ENCODE measurements around the gene SPR. TPM values are rescaled to one million over a fixed set of nuclear protein-coding genes. Genes with fewer than 3 reads are reported as not detected.

The SPR gene
- total RNA-seq, 4 donors from 2014 or later = 24.3 to 54.3 (median 42.8) TPM

- no peak for ATAC-seq (ENCODE audit: low FRiP score)
Measured at GRCh38 chr2:72932805-72933204, 45.6 kb downstream of the SPR start.

GRCh38 chr2:72933207-72933606 lies 46.0 kb downstream of the SPR start:
- DNase-seq (ENCODE audit: low spot score) = no peak
- TF ChIP-seq, protein P1, sequence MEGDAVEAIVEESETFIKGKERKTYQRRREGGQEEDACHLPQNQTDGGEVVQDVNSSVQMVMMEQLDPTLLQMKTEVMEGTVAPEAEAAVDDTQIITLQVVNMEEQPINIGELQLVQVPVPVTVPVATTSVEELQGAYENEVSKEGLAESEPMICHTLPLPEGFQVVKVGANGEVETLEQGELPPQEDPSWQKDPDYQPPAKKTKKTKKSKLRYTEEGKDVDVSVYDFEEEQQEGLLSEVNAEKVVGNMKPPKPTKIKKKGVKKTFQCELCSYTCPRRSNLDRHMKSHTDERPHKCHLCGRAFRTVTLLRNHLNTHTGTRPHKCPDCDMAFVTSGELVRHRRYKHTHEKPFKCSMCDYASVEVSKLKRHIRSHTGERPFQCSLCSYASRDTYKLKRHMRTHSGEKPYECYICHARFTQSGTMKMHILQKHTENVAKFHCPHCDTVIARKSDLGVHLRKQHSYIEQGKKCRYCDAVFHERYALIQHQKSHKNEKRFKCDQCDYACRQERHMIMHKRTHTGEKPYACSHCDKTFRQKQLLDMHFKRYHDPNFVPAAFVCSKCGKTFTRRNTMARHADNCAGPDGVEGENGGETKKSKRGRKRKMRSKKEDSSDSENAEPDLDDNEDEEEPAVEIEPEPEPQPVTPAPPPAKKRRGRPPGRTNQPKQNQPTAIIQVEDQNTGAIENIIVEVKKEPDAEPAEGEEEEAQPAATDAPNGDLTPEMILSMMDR (IDR thresholded peaks at IDR 0.05) = no peak
- ATAC-seq (ENCODE audit: low FRiP score) = no peak

More at GRCh38 chr2:72932805-72933204, 45.6 kb downstream of the SPR start:
- no peak for DNase-seq (ENCODE audit: low spot score)
- TF ChIP-seq, protein P1 (IDR thresholded peaks at IDR 0.05) = no peak

- TF ChIP-seq, protein P1 (IDR thresholded peaks at IDR 0.05) = no peak
- ATAC-seq (ENCODE audit: low FRiP score) = no peak
- DNase-seq (ENCODE audit: low spot score) = no peak
Measured at GRCh38 chr2:72933646-72934151, 46.5 kb downstream of the SPR start.

DNA sequence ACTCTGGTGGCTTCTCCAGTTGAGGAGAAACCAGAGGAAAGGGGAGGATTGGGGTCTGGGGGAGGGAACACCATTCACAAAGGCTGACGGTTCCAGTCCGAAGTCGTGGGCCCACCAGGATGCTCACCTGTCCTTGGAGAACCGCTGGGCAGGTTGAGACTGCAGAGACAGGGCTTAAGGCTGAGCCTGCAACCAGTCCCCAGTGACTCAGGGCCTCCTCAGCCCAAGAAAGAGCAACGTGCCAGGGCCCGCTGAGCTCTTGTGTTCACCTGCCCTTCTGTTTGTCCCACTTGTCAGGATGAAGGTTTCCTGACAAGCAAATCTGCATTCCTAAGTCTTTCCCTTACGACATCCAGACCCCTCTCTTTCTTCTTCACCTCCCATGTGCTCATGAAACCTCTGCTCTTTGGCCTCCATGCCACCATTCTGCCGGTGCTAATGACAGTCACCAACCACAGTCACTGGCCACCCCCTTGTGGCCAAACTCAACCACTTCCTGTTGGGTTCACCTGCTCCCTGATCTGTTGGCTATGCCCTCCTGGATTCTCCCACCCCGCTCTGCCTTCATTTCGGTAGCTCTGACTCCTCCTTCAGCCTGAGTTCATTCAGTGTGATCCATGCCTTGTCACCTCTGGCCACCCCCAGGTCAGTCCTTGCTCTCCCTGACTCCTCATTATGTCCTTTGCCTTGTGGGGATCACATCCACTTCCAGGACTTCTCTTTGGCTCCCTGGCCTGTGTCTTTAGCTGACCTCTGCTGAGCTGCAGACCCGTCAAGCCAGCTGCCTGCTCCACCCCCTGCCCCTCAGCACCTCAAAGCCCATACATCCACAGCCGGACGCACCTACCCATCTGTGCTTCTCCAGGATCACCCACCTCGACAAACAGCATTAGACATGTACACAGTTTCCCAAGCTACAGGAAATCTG lies 47.7 kb downstream of the SPR start:
- TF ChIP-seq, protein P1 (IDR thresholded peaks at IDR 0.05) = no peak
- no peak for DNase-seq (ENCODE audit: low spot score)
- ATAC-seq (ENCODE audit: low FRiP score) = no peak

GRCh38 chr2:72935611-72935957 lies 48.4 kb downstream of the SPR start:
- no peak for ATAC-seq (ENCODE audit: low FRiP score)
- no peak for DNase-seq (ENCODE audit: low spot score)
- TF ChIP-seq, protein P1 (IDR thresholded peaks at IDR 0.05) = no peak

GRCh38 chr2:72936660-72937355 lies 49.6 kb downstream of the SPR start:
- DNase-seq (ENCODE audit: low spot score) = no peak
- TF ChIP-seq, protein P1 (IDR thresholded peaks at IDR 0.05) = no peak
- no peak for ATAC-seq (ENCODE audit: low FRiP score)

All from omental fat pad (tissue), 4 donors.